Measurements from ENCODE around the gene TWNK. TPM values are rescaled to one million over a fixed set of nuclear protein-coding genes. Genes with fewer than 3 reads are reported as not detected.
A peak's percentile ranks its signal among the peaks of the same experiment; 100 is the strongest.

The TWNK gene
- total and polyA plus RNA-seq, 11 donors, result 4.7 to 9.5 (median 5.8) TPM

DNA sequence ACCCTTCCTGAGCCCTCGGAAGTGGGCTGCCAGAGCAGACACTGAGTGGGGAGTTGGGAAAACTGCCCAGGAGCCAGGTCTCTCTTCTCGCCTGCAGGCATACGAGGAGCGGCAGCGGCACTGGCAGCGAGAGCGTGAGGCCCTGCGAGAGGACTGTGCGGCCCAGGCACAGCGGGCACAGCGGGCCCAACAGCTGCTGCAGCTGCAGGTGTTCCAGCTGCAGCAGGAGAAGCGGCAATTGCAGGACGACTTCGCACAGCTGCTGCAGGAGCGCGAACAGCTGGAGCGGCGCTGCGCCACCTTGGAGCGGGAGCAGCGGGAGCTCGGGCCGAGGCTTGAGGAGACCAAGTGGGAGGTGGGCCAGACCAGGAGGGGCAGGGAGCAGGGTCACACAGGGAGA, 18.0 kb downstream of the TWNK start:
- no peaks in the 10 kb centered on the region for H3K27me3 ChIP-seq
- H3K27ac ChIP-seq, result peak overlapping the region in 10 of 12 donors; percentile 11 to 100 (median 63)
- H3K36me3 ChIP-seq, result peaks cover 6 to 52% (median 50%) of the 10 kb centered on the region in 9 donors
- no peak overlapping the region for H3K4me3 ChIP-seq
- DNase-seq (peak in 1 of 5 donors; percentile 68), ATAC-seq (no peak)
- intact Hi-C loops (cut with DNase I), result no loop called here
- H3K4me1 ChIP-seq, result peaks cover 8 to 81% (median 56%) of the 10 kb centered on the region in 12 donors
- H3K9me3 ChIP-seq, result no peaks in the 10 kb centered on the region
- TF ChIP-seq CTCF (IDR thresholded peaks at IDR 0.05) (no peak), POLR2A (IDR thresholded peaks at IDR 0.05) (no peak)
- 69 to 90% (median 77%) methylated on average over 19 to 23 of the region's 23 CpGs for WGBS, 4 donors

GRCh38 chr10:101005869-101006567, 18.7 kb downstream of the TWNK start:
- H3K27ac ChIP-seq, result peak overlapping the region in 9 of 12 donors; percentile 11 to 100 (median 62)
- no peaks in the 10 kb centered on the region for H3K27me3 ChIP-seq
- DNase-seq (no peak), ATAC-seq (no peak)
- TF ChIP-seq CTCF (IDR thresholded peaks at IDR 0.05) (no peak), POLR2A (IDR thresholded peaks at IDR 0.05) (no peak)
- WGBS, 4 donors, result 88 to 97% (median 92%) methylated on average over 4 of the region's 4 CpGs
- peaks cover 8 to 74% (median 51%) of the 10 kb centered on the region in 12 donors for H3K4me1 ChIP-seq
- H3K4me3 ChIP-seq, result no peak overlapping the region
- H3K9me3 ChIP-seq, result no peaks in the 10 kb centered on the region
- peaks cover 6 to 52% (median 50%) of the 10 kb centered on the region in 9 donors for H3K36me3 ChIP-seq
- intact Hi-C loops (cut with DNase I), result no loop called here

DNA sequence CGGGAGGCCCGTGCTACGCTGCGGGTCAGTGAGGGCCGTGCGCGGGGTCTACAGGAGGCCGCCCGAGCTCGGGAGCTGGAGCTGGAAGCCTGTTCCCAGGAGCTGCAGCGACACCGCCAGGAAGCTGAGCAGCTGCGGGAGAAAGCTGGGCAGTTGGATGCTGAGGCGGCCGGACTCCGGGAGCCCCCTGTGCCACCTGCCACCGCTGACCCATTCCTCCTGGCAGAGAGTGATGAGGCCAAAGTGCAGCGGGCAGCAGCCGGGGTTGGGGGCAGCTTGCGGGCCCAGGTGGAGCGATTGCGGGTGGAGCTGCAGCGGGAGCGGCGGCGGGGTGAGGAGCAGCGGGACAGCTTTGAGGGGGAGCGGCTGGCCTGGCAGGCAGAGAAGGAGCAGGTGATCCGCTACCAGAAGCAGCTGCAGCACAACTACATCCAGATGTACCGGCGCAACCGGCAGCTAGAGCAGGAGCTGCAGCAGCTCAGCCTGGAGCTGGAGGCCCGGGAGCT, 19.3 kb downstream of the TWNK start:
- no peaks in the 10 kb centered on the region for H3K9me3 ChIP-seq
- TF ChIP-seq CTCF (IDR thresholded peaks at IDR 0.05) (no peak), POLR2A (IDR thresholded peaks at IDR 0.05) (no peak)
- ATAC-seq, result peak in 1 of 4 donors; percentile 36
- H3K36me3 ChIP-seq, result peaks cover 6 to 52% (median 50%) of the 10 kb centered on the region in 9 donors
- H3K4me3 ChIP-seq, result no peak overlapping the region
- H3K4me1 ChIP-seq, result peaks cover 7 to 70% (median 48%) of the 10 kb centered on the region in 12 donors
- peak in 2 of 5 donors; percentile 55 to 63 for DNase-seq
- H3K27me3 ChIP-seq, result no peaks in the 10 kb centered on the region
- peak overlapping the region; percentile 11 to 100 (median 58) for H3K27ac ChIP-seq
- intact Hi-C loops (cut with DNase I), result no loop called here
- WGBS, 4 donors, result 68 to 79% (median 77%) methylated on average over 23 to 33 of the region's 33 CpGs

GRCh38 chr10:101007099-101007711, 19.9 kb downstream of the TWNK start:
- no peak for TF ChIP-seq POLR2A (IDR thresholded peaks at IDR 0.05)
- TF ChIP-seq CTCF (IDR thresholded peaks at IDR 0.05), result no peak
- DNase-seq (peak in 3 of 5 donors; percentile 51 to 67 (median 59)), ATAC-seq (peak in 3 of 4 donors; percentile 5 to 57 (median 33))
- no peaks in the 10 kb centered on the region for H3K27me3 ChIP-seq
- H3K36me3 ChIP-seq, result peaks cover 6 to 52% (median 50%) of the 10 kb centered on the region in 9 donors
- H3K4me1 ChIP-seq, result peaks cover 1 to 68% (median 46%) of the 10 kb centered on the region in 12 donors
- H3K9me3 ChIP-seq, result no peaks in the 10 kb centered on the region
- intact Hi-C loops (cut with DNase I), result no loop called here
- no peak overlapping the region for H3K4me3 ChIP-seq
- peak overlapping the region; percentile 11 to 100 (median 58) for H3K27ac ChIP-seq
- WGBS, 4 donors, result 50 to 57% (median 55%) methylated on average over 8 to 11 of the region's 11 CpGs

Measured in heart left ventricle (tissue), 16 donors.